ENCODE measurements around the gene STIMATE. TPM values are rescaled to one million over a fixed set of nuclear protein-coding genes. Genes with fewer than 3 reads are reported as not detected.

The STIMATE gene
- total RNA-seq, 2 donors from 2014 or later = 34.4 to 40.8 TPM

Other genes with a start within 250 kb of the STIMATE start
- gene PBRM1, start 211.6 kb downstream of the STIMATE start, total RNA-seq = 10 to 100 TPM; 66.2 to 66.7 TPM
- gene GNL3, start 211.5 kb downstream of the STIMATE start, total RNA-seq = 100 to 1,000 TPM; 131 to 158 TPM
- gene GLT8D1, start 191.8 kb downstream of the STIMATE start, total RNA-seq = 10 to 100 TPM; 37.8 to 38.3 TPM
- 100 to 1,000 TPM; 100 to 111 TPM for gene SPCS1, start 191.4 kb downstream of the STIMATE start, total RNA-seq
- 10 to 100 TPM; 15.9 to 25.6 TPM for gene NEK4, start 126.6 kb downstream of the STIMATE start, total RNA-seq
- gene ITIH1, start 119.9 kb downstream of the STIMATE start, total RNA-seq = not detected
- gene ITIH3, start 102.8 kb downstream of the STIMATE start, total RNA-seq = not detected
- gene ITIH4, start 66.9 kb downstream of the STIMATE start, total RNA-seq = 10 to 100 TPM; 21.8 to 24.5 TPM
- 1 to 10 TPM; 1.3 TPM for gene MUSTN1, start 62.5 kb downstream of the STIMATE start, total RNA-seq
- gene SFMBT1, start 148.5 kb upstream of the STIMATE start, total RNA-seq = 10 to 100 TPM; 24.9 to 26.3 TPM
- gene RFT1, start 232.9 kb upstream of the STIMATE start, total RNA-seq = 10 to 100 TPM; 26.6 to 29.9 TPM